Posterior cingulate gyrus (tissue), 11 donors: ENCODE results near the gene CCNDBP1.
A peak's percentile ranks its signal among the peaks of the same experiment; 100 is the strongest.
"Not testable (repeated sequence)": the region's sequence is repeated elsewhere in the genome, so short reads cannot be mapped to it uniquely, and the experiment has no call there.

ENCODE experiments used
- DNase-seq, 10 donors: peaks; one replicate each; pipeline versions ENCODE4 v3.0.0 to v3.0.0-alpha.2; 2020 to 2021; ENCODE audit warnings: mixed read lengths in 3 of 10
- intact Hi-C: fragments of 100-400 bp; cut with DNase I; formaldehyde crosslinking; loops from one replicate; pipeline ENCODE4 v1.15.1; 2023

Gene CCNDBP1

DNA sequence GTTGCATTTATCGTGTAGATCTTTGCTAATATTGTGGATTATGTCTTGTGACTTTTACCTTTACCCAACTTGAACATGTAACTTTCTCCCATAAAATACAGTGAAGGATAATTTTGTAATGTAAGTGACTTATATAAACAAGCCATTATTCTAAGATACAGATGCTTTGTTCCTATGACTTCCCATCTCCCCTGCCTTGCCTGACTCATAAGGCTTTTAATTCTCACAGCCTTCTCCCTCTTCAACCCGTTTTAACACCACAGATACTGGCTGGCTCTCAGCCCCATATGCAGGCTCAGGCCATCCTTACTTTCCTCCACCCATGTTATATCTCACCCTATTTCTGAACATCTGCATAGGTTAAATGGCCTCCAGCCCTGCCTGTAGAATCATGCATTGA, 4.1 kb downstream of the CCNDBP1 start:
- no peak for DNase-seq
- intact Hi-C loops: loop anchor here (5.0 to 10.0 kb wide), 2 partner anchors 84 to 98 kb away; partner anchors contain the start of gene UBR1

DNA sequence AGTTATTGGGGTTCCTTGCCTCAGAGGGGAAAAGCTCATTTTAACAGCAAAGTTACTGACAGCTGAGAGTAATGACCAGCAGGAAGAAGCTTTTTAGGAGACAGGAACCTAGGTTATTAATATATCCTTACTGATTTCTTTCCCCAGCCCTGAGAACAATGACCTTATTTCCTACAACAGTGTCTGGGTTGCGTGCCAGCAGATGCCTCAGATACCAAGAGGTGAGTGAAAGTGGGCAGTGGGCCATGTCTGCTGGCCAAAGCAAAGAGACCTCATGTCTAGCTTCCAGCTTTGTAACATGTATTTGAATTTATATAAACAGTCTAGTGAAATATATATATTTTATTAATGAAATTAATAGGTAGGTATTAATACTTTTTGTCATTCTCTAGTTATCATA, 5.0 kb downstream of the CCNDBP1 start:
- DNase-seq: no peak
- intact Hi-C loops: no loop called here

DNA sequence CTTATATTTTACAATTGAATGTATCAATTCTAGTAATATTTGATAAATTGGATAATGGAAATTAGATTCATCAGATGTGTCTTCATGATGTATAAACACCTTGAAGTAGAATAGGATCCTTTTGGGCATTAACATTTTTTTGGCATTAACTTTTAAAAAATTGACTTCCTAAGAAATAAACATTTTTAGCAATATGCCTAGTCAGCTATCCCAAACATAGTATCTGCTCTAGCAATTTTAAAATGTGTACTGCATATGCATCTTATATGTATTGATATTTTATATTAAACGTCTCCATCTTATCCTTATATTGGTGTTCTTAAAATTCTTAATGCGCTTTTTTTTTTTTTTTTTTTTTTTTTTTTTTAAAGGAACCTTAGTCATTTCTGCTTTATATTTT, 8.5 kb downstream of the CCNDBP1 start:
- intact Hi-C loops: no loop called here
- DNase-seq: no peak

DNA sequence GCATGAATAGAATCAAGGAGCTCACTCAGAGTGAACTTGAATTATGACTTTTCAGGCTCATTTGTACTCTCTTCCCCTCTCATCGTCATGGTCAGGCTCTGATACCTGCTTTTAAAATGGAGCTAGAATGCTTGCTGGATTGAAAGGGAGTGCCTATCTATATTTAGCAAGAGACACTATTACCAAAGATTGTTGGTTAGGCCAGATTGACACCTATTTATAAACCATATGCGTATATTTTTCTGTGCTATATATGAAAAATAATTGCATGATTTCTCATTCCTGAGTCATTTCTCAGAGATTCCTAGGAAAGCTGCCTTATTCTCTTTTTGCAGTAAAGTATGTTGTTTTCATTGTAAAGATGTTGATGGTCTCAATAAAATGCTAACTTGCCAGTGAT, 9.6 kb downstream of the CCNDBP1 start:
- DNase-seq: no peak
- intact Hi-C loops: no loop called here

DNA sequence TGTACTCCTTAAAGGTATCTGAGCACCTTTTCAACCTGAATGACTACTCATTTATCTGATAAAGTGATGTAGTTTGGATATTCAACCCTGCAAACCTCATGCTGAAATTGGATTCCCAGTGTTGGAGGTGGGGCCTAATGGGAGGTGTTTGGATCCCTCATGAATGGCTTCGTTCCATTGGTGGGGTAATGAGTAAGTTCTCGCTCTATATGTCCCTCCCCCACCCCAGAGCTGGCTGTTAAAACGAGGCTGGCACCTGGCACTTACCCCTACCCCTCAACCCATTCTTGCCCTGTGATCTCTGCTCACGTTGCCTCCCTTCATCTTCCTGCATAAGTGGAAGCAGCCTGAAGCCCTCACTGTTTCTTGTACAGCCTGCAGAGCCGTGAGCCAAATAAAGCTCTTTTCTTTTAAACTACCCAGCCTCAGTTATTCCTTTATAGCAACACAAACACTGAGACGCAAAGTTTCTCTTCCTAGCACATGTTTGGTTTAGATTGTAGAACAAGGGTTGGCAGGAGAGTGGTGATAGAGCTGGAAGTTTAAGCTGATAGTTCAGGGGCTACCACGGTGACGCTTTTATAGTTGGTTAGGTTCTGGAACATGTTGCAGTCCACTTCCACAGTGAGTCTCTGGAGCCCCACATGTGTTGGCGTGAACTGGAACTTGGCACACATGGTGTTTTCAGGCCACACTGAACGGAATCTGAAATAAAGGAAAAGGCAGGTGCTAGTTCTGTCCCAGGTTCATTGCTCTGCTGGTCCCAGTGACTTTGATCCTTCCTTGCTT, 11.8 kb downstream of the CCNDBP1 start:
- DNase-seq: no peak
- intact Hi-C loops: no loop called here

DNA sequence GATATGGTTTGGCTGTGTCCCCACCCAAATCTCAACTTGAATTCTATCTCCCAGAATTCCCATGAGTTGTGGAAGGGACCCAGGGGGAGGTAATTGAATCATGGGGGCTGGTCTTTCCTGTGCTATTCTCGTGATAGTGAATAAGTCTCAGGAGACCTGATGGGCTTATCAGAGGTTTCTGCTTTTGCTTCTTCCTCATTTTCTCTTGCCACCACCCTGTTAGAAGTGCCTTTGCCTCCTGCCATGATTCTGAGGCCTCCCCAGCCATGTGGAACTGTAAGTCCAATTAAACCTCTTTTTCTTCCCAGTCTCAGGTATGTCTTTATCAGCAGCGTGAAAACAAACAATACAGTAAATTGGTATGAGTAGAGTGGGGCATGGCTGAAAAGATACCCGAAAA, 12.6 kb downstream of the CCNDBP1 start:
- intact Hi-C loops, DNase-seq: not testable (repeated sequence)

- DNase-seq, intact Hi-C loops: not testable (repeated sequence)
Observed at GRCh38 chr15:43198556-43198955, 13.4 kb downstream of the CCNDBP1 start.

GRCh38 chr15:43198992-43199391, 13.8 kb downstream of the CCNDBP1 start:
- no peak for DNase-seq
- intact Hi-C loops: no loop called here

DNA sequence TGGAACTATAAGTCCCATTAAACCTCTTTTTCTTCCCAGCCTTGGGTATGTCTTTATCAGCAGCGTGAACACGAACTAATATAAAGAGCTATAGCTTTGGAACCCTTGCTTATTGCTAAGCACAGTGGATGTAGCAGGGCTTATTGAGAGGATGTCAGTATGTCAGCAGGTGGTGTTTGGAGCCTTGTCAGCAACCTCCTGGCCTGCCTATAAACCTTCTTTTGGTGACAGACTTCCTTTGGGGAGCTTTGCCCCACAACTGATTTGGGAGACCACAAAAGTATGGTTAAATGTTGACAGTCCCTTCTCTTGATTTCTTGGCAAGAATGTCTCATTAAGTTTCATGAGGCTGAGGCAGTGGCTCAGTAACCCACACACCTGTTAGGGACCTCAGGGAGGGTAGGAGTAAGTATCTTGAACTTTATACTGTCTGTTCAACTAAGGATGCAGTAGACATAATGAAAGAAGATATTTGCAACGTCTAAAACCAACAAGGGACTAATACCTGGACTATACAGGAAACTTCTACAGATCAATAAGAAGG, 14.8 kb downstream of the CCNDBP1 start:
- no peak for DNase-seq
- intact Hi-C loops: no loop called here

DNA sequence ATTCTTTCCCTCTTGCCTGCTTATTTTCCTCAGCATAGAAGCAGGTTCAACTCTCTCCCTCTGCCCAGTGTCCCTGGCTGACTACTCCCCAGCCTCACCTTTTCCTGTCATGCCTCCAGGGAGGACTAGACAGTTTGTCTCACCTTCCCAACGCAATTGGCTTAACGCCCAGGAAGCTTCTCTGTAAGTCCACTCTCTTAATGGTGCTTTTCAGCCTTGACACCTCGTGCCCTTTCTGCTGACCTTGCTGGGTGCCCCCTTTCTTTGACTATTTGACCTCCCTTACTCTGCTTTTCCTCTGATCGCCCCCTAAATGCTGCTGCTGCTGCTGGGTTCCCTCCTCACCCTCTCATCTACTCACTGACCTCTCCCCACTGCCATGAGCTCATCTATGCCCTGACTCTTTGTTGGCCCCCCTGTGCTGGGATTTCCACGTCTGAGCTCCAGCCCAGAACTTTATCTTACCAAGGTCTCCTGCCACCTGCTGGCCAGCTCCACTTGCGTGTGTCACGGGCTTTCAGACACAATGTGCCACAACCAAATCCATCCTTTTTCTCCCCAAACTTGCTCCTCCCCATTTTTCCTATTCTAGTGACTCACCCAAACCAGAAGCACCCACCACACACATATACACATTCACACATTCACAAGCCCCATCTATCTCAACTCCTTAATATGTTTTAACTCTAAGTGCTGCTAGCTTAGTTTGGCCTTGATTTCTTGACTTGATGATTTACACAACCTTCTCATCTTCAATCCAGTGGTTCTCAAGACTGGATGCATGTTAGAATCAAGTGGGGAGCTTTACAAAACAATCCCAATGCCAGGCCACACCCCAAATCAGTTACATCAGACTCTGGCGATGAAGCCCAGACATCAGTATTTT, 19.1 kb downstream of the CCNDBP1 start:
- DNase-seq: peak in 5 of 10 donors; percentile 36 to 88 (median 40)
- intact Hi-C loops: no loop called here

GRCh38 chr15:43206054-43206453, 20.9 kb downstream of the CCNDBP1 start:
- intact Hi-C loops: no loop called here

DNA sequence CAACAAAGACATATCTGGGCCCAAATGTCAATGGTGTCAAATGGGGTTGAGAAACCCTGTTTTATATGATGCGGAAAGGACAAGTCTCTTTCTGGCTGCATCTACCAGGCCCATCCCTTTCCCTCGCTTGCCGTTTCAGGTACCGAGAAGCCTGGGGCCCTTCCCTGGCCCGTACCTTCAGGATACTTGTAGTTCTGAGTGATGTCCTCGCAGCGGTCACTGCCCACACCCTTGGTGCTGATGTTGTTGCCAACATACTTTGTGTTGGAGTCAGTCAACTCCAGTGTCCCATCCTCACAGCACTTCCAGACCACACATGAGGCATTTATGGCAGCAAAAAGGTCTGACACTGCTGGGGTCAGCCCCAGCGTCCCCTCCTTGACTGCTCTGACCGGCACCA, 21.8 kb downstream of the CCNDBP1 start:
- no peak for DNase-seq
- intact Hi-C loops: no loop called here

More at GRCh38 chr15:43206054-43206453, 20.9 kb downstream of the CCNDBP1 start:
- no peak for DNase-seq

- intact Hi-C loops: no loop called here
- DNase-seq: no peak
Observed at GRCh38 chr15:43208052-43209002, 23.1 kb downstream of the CCNDBP1 start.

DNA sequence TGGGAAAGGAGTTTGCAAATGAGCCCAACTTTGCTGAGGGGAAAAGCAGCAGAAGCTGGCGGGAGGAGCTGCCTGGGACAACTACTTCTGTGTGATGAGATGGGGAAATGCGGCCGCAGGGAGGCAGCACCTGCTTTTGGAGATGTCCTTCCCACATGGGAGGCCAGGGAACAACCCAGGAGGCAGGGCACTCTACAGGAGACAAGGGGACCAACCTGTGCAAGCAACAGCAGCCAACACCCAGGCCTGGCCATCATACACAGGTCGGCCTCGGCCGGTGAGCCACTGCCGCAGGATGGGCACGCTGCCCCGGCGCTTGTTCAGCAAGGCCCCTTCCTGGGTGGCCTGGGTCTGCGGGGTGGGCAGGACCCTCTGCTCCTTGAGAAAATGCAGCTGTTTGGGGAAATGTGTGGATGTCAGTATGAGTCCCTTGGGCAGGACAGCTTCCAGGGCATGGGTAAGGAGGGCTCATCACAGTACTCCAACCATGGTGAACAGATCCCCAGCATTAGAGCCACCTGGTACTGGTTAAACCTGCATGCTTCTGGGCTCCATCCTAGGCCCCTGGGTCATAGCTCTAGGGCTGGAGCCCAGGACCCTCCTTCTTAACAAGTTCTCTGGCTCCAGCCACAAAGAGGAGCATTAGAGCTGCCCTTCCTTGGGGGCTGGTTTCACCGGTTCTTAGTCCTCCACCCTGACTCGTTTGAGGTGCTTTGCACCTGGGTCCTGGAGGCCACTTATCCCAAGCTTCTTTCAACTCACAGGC, 24.0 kb downstream of the CCNDBP1 start:
- DNase-seq: no peak
- intact Hi-C loops: no loop called here

DNA sequence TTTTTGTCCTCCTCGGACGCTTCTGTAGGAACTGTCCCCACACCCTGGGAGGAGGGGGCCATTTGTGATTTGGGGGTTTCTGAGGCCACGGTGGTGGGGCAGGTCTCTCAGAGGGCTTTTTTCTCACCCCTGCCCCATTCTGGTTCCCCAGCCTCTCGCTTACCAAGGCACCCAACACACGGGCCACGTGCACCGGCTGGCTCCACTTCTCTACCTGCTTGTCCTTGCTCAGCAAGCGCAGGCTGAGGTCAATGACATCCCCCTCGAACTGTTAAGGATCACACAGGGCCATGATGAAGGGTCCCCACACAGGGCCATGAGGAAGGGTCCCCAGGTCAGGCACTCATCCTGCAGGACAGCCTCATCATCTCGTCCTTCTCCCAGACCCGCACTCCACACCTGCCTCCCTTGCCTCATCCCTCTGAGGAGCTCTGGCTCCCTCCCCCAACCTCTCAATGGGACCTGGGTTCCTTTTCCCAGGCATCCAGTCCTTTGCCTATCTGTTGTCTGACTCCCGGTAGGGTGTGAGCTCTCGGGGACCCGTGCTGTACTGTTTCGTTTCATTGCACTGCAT, 25.1 kb downstream of the CCNDBP1 start:
- intact Hi-C loops: no loop called here
- no peak for DNase-seq

GRCh38 chr15:43210807-43211206, 25.6 kb downstream of the CCNDBP1 start:
- intact Hi-C loops: no loop called here
- DNase-seq: no peak

DNA sequence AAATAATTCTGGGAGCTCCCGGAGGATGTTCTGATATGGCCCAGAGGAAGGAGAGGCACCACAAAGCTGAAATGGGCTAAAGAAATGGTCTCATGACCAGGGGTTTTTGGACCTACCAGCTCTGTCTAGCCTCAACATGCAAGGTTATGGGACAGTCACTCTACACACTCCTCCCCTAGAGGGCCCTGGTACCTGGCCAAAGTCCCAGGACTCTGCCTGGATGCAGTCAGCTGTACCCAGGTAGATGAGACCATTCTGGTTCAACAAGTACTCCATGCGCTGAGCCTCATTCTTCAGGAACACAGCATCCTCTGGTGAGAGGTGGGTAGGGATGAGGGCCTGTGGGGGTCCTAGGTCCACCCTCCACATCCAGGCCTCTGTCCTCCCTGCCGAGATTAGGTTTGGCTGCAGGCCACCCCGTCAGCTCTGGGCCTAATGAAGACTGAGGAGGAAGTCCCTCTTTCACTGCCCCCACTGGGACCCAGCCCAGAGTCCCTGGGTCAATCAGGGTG, 26.1 kb downstream of the CCNDBP1 start:
- DNase-seq: no peak
- intact Hi-C loops: no loop called here

- DNase-seq: no peak
- intact Hi-C loops: no loop called here
Observed at GRCh38 chr15:43212299-43212698, 27.1 kb downstream of the CCNDBP1 start.

- no peak for DNase-seq
- intact Hi-C loops: no loop called here
Observed at GRCh38 chr15:43212951-43213350, 27.7 kb downstream of the CCNDBP1 start.
